ENCODE data around the gene CLBA1.

The CLBA1 gene

DNA sequence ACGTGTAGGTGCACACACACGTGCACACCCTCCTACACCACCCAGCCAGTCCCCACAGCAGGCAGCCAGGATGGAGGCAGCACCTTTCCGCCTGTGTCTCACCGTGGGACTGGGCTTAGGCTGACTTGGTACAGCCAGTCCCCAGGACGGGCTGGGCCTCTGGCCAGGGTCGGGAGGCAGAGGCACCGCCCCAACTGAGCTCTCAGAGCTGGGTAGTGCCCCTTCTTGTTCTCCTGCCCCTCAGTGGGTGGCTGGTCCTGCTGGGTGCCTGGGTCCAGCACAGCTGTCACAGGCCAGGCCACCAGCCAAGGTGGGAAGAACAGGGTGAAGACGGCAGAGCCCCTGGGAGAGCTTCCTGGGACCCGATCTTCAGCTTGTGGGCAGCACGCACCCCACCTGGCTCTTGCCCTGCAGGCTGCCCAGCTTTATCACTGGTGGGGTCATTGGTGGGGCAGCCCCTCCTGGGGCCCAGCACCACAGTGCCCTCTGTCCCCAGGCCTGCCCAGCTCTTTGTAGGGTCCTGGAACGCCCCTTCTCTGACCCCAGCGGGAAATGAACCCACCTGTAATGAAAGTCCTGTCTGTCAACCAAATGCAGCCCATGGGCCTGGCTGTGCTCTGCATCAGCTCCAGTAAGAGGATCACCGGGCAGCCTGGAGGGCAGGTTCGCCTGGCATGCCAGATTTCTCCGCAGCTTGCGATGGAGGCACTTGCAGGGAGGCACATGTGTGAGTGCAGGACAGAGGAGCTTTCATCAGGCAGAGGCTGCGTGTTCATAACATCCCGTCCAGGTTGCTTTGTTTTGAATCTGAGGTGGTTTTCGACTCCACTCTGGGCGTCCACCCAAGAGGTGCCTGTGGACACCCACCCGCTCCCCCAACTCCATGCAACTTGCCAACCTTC lies 20.6 kb downstream of the CLBA1 start:
- DNase-seq (ENCODE audit: low spot score), result no peak

GRCh38 chr14:105006831-105007592 lies 21.4 kb downstream of the CLBA1 start:
- no peak for DNase-seq (ENCODE audit: low spot score)

DNA sequence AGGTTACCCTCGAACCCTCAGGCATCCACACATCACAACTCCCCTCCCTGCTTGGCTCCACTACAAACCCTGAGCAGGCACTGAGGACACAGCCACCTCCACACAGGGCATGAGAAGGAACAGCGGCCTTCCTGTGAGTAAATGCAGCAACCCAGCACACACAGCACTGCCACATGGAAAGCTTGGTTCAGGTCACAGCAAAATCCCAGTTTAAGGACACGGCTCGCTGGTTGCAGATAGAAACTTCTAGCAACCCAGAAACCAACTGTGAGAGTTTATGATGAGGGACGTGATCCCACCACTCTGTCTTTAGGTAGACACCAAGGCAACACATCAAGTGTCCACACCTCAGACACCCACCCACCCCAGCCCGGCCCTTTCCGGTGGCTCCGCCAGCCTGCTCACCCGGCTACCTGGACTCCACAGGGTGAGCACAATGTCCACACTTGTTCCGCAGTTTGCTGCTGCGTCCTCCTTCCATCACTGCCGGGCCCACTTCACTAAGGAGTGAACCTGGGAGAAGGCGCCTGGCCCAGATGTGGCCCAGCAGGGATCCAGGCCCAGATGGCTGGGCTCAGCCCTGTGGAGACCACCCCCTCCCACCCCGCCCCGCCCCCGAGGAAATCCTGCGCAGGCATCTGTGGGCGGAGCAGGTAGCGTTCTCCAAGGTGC lies 22.1 kb downstream of the CLBA1 start:
- no peak for DNase-seq (ENCODE audit: low spot score)

DNA sequence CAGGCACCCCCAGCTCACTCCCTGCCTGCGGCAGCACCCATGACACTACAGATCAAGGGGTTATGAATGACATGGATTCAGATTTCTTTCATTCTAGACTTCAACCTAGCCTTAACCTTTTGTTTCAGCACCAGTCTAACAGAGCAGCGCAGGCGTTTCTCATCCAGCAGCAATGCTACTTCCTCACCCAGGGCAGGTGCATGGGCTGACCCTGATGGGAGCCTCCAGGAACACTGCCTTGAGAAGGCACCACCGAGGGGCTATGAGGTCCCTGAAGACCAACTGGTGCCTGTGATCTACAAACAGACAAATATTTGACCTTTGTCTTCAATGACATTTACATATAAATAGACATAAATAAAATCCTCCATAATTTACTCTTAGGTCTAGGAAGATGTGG lies 24.5 kb downstream of the CLBA1 start:
- DNase-seq (ENCODE audit: low spot score), result no peak

GRCh38 chr14:105010891-105011291 lies 25.3 kb downstream of the CLBA1 start:
- no peak for DNase-seq (ENCODE audit: low spot score)

DNA sequence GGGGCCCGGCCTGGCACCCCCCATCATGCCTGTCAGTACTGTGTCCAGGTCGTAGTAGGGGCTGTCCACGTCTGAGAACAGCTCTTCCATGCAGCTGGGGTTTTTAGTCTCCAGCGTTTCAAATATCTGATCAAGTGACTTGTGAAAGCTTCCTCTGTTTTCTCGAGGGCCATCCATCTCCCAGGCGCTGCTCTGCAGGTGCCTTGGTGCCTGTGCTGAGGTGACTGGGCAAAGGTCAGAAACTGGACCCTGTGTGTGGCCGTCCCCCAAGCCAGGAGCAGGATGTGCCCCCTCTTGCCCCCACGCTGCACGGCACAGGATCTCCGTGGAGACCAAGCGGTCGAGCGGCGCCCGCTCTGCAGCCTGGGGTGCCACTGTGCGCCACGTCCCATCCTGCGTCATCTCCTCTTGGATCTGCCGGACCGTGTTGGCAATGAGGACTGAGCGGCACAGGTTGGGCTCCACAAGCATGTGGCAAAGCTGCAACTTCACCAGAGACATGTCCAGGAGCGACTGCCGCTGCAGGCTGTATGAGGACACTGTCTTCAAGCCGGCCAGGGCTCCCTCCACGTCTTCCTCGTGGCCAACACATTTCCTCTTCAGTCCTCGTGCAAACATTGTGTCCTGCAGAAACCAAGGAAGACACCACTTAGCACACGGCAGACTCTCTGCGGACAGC lies 25.9 kb downstream of the CLBA1 start:
- no peak for DNase-seq (ENCODE audit: low spot score)

DNA sequence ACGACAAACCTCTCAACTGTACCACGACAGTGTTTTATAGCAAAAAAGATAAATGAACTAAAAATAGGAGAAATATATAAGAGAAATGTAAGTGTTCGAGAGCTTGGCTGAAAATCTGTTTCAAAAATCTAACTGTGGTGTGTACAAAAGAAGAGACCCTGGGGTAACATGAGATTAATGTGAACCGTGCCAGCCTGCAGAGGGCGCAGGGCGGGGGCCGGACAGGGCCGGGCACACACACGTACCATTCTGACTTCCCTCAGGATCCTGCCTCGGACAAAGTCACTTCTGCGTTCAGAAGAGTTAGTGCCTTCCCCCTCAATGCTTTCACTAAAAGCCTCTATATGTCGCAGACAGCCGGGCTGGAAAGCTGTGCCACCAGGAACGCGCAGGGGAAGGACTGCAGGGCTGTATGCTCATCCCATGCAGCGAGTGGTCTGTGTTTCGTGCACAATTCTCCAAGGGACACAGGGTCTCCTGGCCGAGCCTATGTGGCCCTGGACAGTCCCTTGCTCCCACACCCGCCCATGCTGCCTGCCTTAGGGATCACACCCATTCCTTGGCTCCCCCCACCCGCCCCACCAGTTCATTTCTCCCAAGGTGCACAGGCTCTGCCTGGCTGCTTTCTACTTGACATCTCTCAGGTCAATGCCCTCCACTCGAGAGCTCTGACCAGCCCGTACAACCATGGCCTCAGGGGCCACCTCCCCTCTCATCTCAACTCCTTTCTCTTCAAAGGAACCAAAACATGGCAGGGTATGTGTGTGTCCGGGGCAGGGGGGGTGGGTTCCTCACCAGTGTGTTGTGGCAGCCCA lies 26.8 kb downstream of the CLBA1 start:
- no peak for DNase-seq (ENCODE audit: low spot score)

- DNase-seq (ENCODE audit: low spot score), result peak; percentile 24
Observed at GRCh38 chr14:105013150-105013785, 27.7 kb downstream of the CLBA1 start.

DNA sequence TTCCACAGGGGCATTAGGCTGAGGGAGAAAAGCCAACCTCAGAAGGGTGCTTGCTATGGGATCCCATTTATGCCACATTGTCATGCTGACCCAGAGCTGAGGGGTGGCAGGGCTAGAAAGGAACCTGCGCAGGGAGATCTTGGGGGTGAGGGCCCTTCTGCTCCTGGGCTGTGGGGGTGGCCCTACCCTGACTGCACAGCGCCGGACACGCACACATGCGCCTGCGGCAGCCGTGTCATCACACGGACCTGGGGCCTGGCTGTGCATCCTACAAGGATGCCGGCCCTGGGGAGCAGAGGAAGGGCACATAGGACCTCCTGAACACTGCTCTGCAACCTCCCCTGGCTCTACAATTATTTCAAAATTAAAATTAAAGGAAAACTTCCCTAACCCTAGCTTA lies 28.4 kb downstream of the CLBA1 start:
- DNase-seq (ENCODE audit: low spot score), result no peak

GRCh38 chr14:105014631-105015030 lies 29.0 kb downstream of the CLBA1 start:
- no peak for DNase-seq (ENCODE audit: low spot score)

GRCh38 chr14:105015242-105015641 lies 29.7 kb downstream of the CLBA1 start:
- DNase-seq (ENCODE audit: low spot score), result no peak

GRCh38 chr14:105015905-105016304 lies 30.3 kb downstream of the CLBA1 start:
- DNase-seq (ENCODE audit: low spot score), result no peak

GRCh38 chr14:105018414-105018813 lies 32.8 kb downstream of the CLBA1 start:
- no peak for DNase-seq (ENCODE audit: low spot score)

DNA sequence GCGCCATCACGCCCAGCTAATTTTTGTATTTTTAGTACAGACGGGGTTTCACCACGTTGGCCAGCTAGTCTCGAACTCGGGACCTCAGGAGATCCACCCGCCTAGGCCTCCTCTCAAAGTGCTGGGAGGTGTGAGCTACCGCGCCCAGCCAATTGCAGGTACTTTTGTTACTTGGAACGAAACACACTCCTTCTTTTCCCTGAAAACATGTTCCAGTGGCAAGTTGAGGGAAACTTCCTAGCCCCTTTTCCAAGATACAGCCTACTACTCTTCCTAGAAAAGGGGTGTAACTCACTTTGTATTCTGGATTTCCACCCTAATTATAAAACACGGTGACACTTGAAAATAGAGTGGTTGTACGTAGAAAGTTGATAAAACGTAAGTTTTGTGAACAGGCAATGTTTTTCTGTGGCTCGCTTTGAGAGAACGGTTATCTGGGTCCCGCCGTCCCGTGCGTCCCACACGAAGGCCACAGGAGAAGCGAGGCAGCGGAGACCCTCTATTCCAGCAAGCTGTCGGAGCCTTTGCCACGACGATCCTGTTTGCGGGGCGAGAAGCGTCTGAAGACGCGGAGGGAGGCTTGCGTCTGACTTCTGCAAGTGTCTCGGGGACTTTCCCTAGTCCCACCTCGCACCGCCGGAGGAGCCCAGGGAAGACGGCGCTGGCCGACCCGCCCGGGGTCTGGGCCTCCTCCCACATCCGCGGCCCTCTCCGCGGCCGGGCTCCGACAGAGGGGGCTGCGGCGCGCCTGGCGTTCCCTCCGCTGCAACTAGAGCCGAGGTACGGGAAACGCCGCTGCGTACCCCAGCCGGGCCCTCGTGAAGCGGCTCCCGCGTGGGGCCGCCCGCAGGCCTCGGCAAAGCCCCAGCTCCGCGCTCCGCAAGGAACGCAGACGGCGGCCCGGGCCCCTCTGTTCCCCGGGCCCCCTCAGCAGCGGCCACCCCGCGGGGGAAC lies 34.5 kb downstream of the CLBA1 start:
- no peak for DNase-seq (ENCODE audit: low spot score)

DNA sequence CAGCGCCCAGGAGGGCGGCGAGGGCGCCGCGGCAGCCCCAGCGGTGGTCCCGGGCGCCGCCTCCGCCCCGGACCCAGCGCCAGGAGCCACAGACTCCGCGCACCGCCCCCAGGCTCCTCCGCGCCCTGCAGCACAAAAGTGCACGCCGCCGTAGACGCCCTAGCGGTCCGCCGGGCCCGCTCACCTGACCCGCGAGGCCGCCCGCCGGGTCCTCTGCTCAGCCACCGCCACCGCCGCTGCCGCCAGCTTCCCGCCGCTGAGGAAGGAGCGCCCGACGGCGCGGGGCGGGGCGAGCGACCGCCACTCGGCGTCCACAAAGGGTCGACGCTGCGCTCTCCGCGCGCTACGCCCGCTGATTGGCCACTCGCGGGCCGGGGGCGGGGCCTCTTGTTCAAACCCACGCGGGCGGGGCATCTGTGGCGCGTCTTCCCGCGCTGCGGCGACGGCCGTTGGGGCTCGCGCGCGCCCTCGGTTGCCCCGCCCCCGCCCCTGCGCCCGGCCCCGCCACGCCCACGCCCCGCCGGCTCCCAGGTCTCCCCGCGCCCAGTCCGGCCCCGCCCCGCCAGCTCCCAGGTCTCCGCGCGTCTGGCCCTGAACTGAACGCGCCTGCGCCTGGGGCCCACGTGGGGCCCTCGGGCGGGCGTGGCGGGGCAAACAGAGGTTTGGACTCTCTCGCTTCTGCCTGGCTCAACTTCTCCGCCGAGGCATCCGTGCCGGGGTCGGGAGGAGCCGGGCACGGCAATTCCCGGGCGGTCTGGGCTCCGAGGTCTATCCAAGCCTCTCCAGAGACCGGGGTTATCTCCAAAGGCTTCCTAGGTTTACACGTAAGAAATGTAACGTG lies 35.4 kb downstream of the CLBA1 start, which contains the start of gene CDCA4:
Gene CDCA4, minus strand, starts transcription at position 269 of the 841 bp plus-strand sequence. CDS start 9,154 bp downstream, outside the sequence.
- peak; percentile 96 for DNase-seq (ENCODE audit: low spot score)

GRCh38 chr14:105021656-105022275 lies 36.2 kb downstream of the CLBA1 start:
- DNase-seq (ENCODE audit: low spot score), result no peak

DNA sequence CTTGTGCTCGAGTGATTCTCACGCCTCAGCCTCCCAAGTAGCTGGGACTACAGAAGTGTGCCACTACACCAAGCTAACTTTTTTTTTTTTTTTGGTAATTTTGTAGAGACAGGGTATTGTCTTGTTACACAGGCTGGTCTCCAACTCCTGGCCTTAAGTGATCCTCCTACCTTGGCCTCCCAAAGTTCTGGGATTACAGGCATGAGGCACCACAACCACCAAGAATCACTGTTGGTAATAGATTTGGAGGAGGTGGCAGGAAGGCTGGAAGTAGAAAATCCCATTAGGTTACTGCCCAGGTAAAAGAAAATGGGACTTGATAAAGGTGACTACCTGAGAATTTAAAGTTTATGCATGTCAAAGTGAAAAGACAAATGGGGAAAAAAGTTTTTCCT lies 36.7 kb downstream of the CLBA1 start:
- DNase-seq (ENCODE audit: low spot score), result no peak

DNA sequence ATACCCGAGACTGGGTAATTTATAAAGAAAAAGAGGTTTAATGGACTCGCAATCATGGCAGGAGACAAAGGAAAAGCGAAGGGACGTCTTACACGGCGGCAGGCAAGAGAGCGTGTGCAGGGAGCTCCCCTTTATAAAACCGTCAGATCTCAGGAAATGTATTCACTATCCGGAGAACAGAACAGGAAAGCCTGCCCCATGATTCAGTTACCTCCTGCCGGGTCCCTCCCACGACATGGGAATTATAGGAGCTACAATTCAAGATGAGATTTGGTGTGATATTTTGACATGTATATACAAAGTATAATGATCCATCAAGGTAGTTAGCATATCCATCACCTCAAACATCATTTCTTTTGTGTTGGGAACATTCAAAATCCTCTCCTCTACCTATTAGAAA lies 37.6 kb downstream of the CLBA1 start:
- no peak for DNase-seq (ENCODE audit: low spot score)
